GM21528 (cell line): ENCODE data around the gene TOX3.

ENCODE experiments used
- ATAC-seq: cut with Tn5 transposase; IDR thresholded peaks from one replicate; pipeline ENCODE4 v1.9.1; 2021; ENCODE audit warnings: mild to moderate bottlenecking, moderate library complexity; ENCODE audit not compliant: unreplicated experiment, low FRiP score

TOX3 gene

GRCh38 chr16:52460639-52461178, 86.2 kb downstream of the TOX3 start:
- ATAC-seq = no peak

GRCh38 chr16:52456368-52456767, 90.6 kb downstream of the TOX3 start:
- ATAC-seq = no peak

GRCh38 chr16:52455549-52456277, 91.2 kb downstream of the TOX3 start:
- ATAC-seq = no peak

GRCh38 chr16:52453644-52454043, 93.3 kb downstream of the TOX3 start:
- no peak for ATAC-seq

GRCh38 chr16:52451971-52452421, 94.9 kb downstream of the TOX3 start:
- no peak for ATAC-seq

GRCh38 chr16:52450916-52451315, 96.0 kb downstream of the TOX3 start:
- ATAC-seq = no peak

GRCh38 chr16:52450241-52450640, 96.7 kb downstream of the TOX3 start:
- ATAC-seq = no peak

- no peak for ATAC-seq
Measured at GRCh38 chr16:52446080-52446479, 100.9 kb downstream of the TOX3 start.

- ATAC-seq = no peak
Measured at GRCh38 chr16:52441886-52442285, 105.1 kb downstream of the TOX3 start.

- no peak for ATAC-seq
Measured at GRCh38 chr16:52440248-52440647, 106.7 kb downstream of the TOX3 start.

- ATAC-seq = no peak
Measured at GRCh38 chr16:52439750-52440149, 107.2 kb downstream of the TOX3 start.

- no peak for ATAC-seq
Measured at GRCh38 chr16:52439171-52439701, 107.7 kb downstream of the TOX3 start.

GRCh38 chr16:52437277-52437670, 109.7 kb downstream of the TOX3 start:
- ATAC-seq = no peak

GRCh38 chr16:52436339-52437276, 110.3 kb downstream of the TOX3 start:
- ATAC-seq = no peak

- no peak for ATAC-seq
Measured at GRCh38 chr16:52434224-52434623, 112.7 kb downstream of the TOX3 start.

- ATAC-seq = no peak
Measured at GRCh38 chr16:52433643-52434042, 113.3 kb downstream of the TOX3 start.

- ATAC-seq = no peak
Measured at GRCh38 chr16:52424591-52424990, 122.4 kb downstream of the TOX3 start.

GRCh38 chr16:52422307-52422706, 124.6 kb downstream of the TOX3 start:
- no peak for ATAC-seq

- ATAC-seq = no peak
Measured at GRCh38 chr16:52418201-52418600, 128.7 kb downstream of the TOX3 start.

- ATAC-seq = no peak
Measured at GRCh38 chr16:52416888-52417287, 130.1 kb downstream of the TOX3 start.

- no peak for ATAC-seq
Measured at GRCh38 chr16:52411011-52411410, 135.9 kb downstream of the TOX3 start.
